Superior temporal gyrus (tissue), 1 donor: ENCODE data around the gene GPSM1.

Experiments used
- DNase-seq: peaks from one replicate; pipeline ENCODE4 v3.0.0-alpha.2; 2016; ENCODE audit errors: extremely low spot score

Gene GPSM1

DNA sequence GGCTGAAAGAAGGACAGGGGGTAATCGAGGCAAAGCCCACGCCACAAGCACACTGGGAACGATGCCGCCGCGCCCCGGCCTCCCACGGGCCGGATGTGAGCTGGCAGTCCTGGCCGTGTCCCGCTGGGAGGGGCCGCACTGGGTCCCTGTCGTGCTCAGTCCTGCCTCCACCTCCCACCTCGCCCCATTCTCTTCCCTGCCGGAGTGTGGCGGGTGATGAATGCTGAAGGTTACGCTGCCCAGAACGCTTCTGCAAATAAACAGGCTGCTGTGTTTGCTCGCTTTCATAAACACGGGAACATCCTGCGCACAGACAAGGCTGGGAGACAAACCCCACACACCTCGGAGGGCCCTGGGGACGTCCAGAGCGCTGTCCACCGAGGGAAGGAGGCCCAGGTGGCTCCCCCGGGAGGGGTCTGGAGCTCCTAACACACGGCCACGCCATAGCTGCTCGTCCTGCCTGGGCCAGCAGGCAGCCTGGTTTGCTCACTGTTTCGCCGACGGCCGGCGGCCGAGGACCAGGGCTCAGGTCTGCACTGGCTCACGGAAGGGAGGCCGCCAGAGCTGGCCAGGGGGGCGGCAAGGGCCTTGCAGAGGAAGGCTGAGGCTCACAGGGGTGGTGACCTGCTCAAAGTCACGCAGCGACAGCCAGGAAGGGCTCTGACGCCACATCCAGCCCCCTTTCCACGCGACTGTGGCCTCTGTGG, 33.9 kb downstream of the GPSM1 start:
- no peak for DNase-seq

DNA sequence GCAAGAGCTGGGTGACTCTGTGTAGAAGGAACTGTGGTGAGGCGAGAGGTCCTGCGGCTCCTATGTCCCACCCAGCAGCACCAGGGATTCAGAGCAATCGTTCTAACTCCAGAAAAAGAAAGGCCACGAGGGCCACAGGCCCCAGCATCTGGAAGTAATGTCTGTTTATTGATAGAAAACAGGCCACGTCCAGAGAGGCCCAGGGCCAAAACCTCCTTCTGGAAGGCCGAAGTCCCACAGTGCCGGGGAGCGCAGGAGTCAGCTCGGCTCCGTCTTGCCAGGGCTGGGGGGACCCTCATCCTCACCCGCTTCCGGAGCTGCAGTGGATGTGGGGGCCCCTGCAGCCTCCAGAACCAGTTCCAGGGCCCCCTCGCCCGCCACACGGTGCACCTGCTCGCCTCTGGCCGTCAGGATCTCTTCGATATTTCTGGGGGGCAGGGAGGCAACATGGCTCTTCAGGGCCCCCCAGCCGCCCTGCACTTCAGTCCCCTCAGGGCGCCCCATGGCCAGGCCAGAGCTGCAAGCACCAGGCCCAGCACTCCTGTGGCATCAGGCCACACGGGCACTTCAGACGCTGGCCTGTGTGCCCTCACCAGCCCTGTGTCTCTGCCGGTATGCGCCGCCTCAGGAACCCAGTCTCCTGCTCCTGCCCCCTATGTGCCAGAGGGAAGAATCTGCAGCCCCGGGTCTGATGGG, 34.6 kb downstream of the GPSM1 start:
- DNase-seq = no peak

DNA sequence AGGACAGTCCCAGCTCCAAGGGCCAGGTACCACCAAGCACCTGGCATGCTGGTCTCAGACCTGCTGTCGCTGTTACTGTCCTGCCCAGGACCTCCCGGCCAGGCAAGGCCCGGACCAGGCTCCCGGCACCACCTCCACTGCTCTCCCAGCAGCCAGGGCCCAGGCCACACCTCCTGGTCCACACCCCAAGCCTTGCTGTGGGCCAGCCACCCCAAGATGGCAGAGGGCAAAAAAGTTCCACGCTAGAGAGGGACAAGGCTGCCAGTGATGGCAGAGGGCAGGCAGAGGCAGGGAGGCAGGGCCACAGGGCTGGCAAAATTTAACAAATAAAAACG, 35.1 kb downstream of the GPSM1 start:
- no peak for DNase-seq

DNA sequence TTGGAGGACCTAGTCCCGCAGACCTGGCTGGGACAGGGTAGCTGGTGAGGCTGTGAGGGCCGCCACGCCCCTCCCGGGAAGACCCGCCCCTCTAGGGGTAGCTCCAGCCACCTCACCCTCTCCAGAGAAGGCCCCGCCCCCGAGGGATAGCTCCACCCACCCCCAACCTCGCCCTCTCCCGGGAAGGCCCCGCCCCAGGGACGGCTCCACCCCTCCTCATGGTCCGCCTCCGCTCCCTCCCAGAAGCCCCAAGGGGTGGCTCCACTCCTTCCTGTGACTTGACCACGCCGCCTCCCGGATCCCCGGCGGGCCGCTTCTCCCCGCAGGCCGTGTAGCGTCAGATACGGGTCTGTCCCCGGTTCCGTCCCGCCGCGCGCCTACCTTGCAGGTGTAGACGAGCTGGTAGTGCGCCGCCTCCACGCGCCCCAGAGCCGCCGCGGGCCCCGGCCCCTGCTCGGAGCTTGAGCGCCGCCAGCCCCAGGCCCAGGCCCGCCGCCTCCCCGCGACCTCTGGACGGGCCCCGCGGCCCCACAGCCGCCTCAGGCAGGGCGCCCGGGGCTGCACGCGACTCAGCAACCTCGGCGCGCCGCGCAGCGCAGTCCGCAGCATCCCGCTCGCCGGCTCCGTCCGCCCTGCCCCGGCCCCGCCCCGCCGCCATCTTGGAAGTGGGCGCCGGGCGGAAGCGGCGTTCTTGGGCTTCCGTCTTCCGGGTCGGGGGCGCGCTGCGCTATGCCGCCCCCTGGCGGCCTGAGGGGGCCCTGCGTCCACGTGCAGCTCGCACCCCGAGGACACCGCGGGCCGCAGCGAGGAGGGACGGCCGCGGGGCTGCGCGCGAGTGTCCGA, 36.0 kb downstream of the GPSM1 start, which contains the start of gene DNLZ:
DNLZ (minus strand) TSS at position 639 of the 843 bp plus-strand sequence; CDS start at position 609, 30 bp downstream.
- peak; percentile 88 for DNase-seq

DNA sequence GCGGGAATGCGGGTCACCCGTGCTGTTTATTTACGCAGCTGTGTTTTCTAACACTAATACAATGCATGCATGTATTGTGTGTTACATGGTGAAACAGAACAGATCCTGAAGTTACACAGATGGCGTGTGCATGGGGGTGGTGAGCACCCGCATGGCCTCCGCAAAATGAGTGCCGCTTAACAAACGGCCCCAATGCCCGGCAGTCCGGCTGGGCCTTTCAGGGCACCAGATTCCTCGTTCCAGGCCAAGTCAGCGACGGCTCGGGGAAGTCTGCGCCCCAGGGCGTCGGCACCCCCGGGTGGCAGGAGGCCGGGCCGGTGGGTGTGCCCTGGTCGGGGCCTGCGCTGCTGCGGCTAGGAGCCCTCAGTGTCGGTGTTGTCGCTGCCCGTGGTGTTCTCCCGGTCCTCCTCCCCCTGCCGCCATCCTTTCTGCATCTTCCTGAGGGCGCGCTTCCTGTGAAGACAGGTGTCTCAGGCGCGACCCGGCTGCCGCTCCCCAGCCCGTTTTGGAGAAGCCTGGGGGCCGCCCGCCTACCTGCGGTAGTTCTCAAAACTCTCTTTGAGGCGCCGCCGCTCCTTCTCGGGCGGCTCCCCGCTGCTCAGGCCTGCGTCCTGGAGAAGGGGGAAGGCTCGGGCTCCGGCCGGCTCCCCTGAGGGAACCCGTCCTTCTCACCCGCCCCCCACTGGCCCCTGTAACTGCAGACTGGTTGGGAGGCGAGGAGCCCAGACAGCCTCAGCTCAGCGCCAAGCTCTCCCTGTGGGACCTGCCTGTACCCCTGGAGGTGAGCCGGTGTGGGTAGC, 36.8 kb downstream of the GPSM1 start:
- no peak for DNase-seq

DNA sequence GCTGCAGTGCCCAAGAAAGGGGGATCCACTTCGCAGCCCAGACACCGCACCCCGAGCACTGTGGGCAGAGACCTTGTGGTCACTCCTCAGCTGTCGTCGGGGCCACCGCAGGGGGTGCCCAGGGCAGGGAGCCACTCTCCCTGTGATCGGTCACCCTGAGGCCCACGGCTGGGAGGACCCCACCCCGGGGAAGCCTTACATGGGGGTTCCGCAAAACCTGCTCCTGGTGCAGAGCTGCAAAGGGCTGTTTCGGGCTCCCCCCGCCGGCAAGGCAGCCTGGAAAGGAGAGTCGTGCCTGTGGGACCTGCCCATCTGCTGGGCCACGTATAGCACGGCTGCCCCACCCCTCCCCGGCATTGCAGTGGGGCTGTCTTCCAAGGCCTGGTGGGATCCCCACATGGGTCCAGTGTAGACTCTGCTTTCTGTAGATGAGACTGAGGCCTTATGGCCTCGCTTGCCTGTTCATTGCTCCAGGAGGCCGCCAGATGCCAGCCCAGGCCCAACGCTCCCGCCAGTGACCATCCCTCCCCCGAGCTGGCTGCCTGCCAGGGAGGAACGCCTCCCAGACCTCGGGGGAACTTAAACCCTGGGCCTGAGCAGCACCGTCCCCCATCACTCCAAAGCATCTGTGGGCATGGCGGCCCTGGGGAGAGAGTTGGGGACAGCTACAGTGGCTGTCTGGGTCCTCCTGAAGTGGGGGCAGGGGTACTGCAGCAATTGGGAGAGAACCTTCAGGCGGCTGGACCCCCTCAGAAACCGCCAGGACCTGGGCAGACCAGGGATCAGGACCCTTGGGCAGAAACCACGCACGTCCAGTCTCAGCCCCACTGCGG, 37.8 kb downstream of the GPSM1 start:
- DNase-seq = no peak

DNA sequence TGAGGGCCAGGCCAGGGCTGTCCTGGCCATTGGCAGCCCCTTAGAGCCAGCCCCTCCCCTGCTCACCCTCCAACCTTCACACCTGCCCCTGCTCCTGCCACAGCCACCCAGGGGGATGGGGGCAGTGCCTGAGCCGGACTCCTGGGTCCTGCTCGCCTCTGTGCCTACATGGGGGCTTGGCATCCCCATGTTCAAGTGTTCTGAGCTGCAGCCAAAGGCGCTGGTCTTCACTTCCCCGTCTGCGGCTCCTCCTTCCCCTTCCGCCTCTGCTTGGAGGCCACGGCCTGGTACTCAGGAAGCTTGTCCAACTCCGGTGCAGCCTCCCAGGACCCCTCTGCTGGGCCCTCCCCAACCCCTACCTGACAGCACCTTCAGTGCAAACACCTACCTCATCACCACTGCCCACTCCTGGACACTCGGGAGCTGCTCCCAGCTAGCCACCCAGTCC, 38.5 kb downstream of the GPSM1 start:
- DNase-seq = no peak

DNA sequence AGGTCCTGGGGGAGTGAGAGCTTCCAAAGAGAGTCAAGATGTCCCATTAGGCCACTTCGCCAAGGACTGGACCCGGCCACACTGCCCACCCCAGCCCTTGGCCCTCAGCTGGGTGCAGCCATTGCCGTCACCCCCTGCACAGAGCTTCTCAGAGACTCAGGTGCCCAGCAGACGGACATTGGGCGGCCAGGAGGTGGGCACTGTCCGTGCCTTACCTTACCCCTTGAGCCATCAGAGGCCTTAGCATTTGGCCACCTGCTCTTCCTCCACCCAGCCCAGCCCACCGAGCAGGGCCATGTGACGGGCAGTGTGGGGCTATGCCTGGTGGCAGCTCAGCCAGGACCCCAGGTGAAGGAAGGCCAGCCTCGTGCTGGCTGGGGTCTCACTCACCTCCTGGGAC, 39.5 kb downstream of the GPSM1 start:
- no peak for DNase-seq

DNA sequence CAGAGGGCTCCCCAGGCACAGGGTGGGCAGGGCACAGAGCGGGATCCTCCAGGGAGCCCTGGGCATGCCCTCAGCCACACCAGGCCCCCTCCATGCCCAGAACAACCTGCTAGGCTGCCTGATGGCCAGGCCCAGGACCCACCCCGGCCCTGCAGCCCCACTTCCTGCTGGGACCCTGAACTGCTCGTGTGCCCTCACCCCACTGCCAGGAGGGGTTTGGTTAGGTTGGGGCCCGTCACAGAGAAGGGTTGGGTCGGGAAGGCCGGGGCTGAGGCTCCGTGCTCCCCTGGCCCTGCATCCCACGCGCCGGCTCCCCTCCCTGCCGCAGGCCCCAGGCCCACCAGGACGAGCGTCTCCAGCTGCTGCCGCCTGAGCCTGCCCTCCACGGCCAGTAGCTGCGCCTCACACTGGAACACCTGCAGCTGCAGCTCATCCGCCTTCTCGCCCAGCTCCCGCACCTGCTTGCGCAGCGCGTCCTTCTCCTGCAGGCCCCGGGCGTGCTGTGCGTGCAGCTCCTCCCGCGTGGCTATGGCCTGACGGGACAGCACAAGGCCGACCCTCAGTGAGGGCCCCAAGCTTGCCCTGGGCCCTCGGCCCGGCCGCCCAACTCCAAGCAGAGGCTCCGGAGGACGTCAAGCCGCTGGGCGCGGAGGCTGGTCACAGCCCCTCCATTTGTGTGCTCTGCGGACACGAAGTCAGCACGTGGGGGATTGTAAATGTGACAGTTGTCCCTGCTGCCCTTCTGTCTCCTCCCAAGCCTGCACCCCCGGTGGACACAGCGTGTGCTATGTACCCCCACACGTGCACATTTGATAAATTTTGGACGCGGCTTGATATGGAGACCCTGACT, 40.2 kb downstream of the GPSM1 start:
- DNase-seq = no peak

DNA sequence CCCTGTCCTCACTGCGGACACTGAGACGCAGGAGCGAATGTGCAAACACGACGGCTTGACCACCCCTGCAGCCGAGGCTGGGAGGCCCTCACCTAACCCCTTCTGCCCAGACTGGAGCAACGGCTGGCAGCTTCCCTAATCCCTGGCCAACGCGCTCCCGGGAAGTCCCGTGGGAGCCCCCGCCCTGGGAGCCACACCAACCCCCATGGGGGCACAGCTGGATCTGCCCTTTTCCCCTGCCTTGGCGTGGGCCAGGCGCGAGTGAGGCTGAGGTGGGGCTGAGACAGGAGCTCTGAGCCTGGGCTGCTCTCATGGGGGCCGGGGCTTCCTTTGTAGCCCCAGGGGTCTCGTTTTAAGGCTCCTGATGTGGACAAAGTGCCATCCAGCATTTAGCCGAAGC, 40.9 kb downstream of the GPSM1 start:
- DNase-seq = no peak

DNA sequence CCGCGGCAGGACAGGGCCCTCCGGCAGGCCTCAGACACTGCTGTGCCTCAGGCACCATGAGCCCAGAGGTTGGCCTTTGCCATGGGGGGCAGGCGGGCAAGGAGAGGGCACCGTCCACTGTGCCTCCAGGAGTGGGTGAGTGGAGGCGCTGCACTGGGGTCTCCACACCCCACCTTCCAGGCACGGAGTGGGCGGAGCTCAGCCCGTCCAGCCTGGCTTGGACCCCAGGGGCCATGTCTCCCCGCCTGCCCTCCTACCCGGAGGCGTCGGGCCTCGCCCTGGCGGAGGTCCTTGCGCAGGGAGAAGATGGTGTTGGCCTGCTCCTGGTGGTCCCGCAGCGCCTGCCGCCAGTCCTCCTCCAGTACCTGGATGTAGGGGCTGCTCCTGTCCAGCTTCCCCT, 42.7 kb downstream of the GPSM1 start:
- no peak for DNase-seq

DNA sequence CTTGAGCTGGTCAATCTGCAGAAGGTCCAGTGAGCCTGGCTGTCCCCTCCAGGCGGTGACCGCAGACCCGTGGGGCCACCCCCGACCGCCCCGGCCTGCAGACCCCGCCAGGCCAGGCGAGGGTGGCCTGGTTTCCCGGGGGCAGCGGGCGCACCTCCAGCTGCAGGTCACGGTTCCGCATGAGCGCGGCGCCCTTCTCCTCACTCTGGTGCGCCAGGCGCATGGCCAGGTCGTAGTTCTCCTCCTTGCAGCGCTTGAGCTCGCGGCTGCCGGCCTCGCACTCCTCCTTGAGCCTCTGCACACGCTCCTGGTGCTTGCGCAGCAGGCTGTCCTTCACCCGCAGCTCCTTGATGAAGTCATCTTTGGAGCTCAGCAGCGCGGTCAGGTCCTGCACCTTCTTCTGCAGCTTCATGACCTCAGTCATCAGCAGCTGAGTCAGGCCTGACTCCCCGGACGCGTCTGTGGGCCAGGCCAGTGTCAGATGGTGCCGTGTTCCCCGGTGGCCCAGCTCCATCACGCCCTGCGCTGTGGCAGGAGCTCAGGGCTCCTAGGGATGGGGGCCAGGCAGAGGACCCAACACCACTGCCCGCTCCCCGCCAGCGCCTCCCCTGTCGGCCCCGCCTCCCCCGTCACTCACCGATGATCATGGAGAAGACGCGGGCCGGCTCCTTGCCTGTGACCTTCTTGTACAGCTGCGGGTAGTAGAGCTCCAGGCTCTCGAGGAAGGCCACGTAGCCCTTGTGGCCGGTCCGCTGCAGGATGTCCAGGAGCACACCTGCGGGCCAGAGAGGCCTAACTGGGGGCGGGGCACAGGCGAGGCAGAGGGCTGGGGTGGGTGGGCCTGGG, 43.6 kb downstream of the GPSM1 start:
- DNase-seq = no peak

DNA sequence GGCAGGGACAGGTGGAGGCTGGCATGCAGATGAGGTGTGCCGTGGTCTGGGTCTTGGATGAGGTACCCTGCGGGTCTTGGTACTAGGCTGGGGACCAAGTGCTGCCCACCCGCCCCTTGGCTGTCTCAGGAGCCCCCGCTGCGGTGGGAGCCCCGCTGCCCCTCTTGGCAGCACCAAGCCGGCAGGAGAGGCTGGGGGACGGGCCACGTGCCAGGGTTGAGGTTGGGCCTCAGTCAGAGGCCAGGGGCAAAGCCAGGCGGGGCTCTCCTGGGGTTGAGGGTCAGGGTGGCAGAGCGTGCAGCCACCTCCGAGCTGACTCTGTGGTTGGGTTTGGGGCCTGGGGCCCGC, 44.2 kb downstream of the GPSM1 start:
- DNase-seq = no peak

DNA sequence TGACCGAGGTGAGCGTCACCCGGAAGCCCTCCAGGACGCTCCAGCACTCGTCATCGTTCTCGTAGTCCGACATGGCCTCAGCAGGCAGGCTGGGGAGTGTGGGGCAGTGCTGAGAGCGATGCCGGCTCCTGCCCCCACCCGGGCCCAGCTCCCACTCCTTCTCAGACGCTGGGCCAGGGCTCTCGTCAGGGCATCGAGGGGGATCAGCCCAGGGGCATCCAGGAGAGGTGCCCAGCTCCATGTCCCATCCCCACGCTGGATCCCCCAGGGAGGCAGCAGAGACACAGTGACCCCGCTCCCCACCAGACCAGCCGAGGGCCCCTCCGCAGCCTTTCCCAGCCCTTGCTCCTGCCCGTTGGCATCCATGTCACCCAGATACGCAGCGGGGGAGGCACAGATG, 44.7 kb downstream of the GPSM1 start:
- DNase-seq = no peak

DNA sequence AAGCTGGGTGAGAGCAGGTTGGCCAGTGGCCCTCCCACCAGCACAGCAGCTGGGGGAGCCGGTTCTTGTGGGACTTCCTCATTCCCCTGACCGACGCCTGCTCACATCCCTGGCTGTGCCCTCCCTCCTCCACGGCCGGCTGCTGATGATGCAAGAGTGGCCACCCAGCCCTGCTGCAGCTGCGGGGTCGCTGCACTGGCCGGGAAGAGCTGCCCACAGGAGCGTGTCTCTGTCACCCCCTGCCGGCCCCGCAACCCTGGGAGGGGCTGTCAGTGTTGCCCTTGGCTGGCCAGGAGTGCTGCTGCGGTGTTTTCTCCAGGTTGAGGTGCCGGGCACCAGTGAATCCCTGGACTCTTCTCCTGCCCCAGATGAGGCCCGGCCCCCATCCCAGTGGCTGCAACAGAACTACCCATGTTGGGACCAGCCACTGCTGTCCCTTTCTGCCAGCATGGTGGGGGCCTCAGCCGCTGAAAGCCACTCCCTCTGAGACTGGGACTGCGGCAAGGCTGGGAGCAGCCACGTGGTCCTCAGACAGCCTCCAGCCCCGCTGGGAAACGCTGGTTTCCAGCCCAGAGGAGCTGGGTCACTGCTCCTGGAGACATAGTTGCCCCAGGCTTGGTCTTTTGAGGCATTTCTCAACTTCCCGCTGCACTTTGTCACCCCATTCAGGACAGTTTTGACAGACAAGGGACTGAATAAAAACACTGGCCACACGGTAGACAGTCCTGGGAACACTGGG, 45.4 kb downstream of the GPSM1 start:
- no peak for DNase-seq

DNA sequence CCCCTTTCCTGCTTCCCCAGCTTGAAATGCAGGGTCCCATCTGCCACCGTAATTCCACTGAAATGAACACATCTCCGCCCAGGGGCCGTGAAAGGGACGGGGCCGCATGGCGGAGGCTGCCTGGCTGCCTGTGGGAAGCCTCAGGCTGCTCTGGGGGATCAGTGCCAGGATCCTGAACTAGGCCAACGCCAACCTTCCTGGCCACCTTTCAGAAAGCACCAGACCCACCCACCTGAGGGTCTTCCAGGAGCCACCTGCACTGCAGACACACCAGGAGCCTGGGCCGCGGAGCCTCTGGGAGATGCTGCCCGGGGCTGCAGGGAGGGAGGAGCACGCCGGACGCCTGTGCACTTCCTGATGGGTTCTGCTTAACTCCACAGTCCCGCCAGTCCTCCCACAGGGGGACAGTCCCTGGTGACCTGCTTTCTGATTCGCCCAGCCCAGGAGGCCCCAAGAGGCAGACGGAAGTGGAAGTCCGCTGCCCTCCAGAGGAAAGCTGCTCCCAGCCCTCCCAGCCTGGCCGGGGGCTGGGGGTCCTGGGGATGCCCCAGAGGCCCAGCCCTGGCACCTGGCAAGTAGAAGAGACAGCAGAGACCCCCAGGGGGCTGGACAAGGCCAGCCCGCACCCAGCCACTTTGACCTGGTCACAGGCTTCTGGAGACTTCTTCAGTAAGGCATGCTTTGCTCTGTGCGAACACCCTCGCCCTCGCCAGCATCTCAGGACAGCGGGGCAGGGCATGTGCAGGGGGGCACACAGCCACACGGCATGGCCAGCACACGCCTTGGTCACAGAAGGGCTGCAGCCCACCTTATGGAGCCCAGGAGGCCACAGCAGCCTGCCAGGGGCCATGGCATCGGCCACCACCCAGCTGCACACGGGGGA, 46.2 kb downstream of the GPSM1 start, which contains the start of gene CARD9:
CARD9 (minus strand) TSS at position 370 of the 883 bp plus-strand sequence. CDS start 1,591 bp downstream, outside the sequence.
- no peak for DNase-seq

DNA sequence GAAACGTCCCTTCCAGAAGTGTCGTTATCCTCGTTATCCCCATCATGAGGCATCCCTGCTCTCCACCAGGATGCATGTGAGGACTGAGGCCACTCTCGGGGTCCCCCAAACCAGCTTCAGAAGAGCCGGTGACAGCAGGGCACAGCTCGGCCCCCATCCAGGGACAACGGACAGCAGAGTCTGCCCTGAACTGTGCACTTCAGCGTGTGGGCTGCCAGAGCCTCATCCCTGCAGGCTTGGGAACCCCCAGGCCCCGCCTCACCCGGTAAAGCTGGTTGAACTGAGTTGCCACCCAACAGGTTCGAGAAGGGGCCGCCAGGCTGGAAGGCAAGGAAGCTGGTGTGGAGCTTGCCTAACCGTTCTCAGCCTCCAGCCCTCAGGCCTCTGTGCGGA, 46.8 kb downstream of the GPSM1 start:
- no peak for DNase-seq
